Ishikawa (cell line): ENCODE results near the gene ZBTB14.

Experiments
- CEBPB ChIP-seq: IDR thresholded peaks from 2 replicates; pipeline ENCODE4 v1.6.1; 2012
- CREB1 ChIP-seq: IDR thresholded peaks from 2 replicates; pipeline ENCODE4 v1.6.1; 2012; ENCODE audit warnings: low read depth
- EGR1 ChIP-seq: IDR thresholded peaks from 2 replicates; pipeline ENCODE4 v1.6.1; 2012
- EP300 ChIP-seq: IDR thresholded peaks from 2 replicates; pipeline ENCODE4 v1.6.1; 2012; ENCODE audit warnings: borderline replicate concordance
- FOXM1 ChIP-seq: IDR thresholded peaks from 2 replicates; pipeline ENCODE4 v1.6.1; 2012; ENCODE audit warnings: low read depth, borderline replicate concordance
- NFIC ChIP-seq: IDR thresholded peaks from 2 replicates; pipeline ENCODE4 v1.6.1; 2012
- RAD21 ChIP-seq: IDR thresholded peaks from 2 replicates; pipeline ENCODE4 v1.6.1; 2012; ENCODE audit warnings: low read depth
- TAF1 ChIP-seq: IDR thresholded peaks from 2 replicates; pipeline ENCODE4 v1.6.1; 2012; ENCODE audit warnings: low read depth, mild to moderate bottlenecking
- TCF12 ChIP-seq: IDR thresholded peaks from 2 replicates; pipeline ENCODE4 v1.6.1; 2012; ENCODE audit warnings: low read depth
- TEAD4 ChIP-seq: IDR thresholded peaks from 2 replicates; pipeline ENCODE4 v1.6.1; 2012
- YY1 ChIP-seq: IDR thresholded peaks from 2 replicates; pipeline ENCODE4 v1.6.1; 2012; ENCODE audit warnings: low read depth
- TF ChIP-seq, protein P1 (sequence below): IDR thresholded peaks from 2 replicates; pipeline ENCODE4 v1.6.1; 2012
- TF ChIP-seq, protein P2 (sequence below): IDR thresholded peaks from 2 replicates; pipeline ENCODE4 v1.6.1; 2012; ENCODE audit warnings: low read depth, mild to moderate bottlenecking
- TF ChIP-seq, protein P3 (sequence below): IDR thresholded peaks from 2 replicates; pipeline ENCODE4 v1.6.1; 2012

ZBTB14 gene, protein sequence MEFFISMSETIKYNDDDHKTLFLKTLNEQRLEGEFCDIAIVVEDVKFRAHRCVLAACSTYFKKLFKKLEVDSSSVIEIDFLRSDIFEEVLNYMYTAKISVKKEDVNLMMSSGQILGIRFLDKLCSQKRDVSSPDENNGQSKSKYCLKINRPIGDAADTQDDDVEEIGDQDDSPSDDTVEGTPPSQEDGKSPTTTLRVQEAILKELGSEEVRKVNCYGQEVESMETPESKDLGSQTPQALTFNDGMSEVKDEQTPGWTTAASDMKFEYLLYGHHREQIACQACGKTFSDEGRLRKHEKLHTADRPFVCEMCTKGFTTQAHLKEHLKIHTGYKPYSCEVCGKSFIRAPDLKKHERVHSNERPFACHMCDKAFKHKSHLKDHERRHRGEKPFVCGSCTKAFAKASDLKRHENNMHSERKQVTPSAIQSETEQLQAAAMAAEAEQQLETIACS

DNA sequence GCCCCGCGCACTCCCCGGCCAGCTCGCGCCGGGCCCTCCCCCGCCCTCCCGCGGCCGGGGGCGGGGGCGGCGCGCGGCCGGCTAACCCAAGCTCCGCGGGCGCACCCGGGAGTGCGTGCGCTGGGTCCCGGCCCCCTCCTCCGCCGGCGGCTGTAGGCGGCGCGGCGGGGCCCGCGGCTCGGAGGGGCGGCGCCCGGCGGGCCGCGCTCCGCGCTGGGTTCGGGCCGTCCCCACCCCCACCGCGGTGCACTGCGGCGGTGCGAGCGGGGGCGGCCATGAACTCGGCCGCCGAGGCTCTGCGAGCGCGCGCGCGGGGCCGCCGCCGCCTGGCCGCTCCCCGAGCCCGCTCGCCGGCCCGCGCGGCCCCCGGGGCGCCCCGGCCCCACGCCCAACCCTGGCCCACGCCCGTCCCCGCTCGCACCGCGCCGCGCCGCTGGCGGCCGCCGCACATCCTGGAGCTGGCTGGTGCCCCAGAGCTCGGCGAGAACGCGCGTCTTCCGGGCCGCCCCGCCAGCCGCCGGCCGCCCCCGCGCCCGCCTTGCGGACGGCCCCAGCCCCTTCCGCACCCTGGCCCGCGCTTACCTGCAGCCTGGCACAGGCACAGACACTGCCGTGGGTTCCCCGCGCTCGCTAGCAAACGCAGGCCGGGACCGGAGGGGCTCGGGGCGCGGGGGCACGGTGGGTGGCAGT lies at the start of gene ZBTB14:
ZBTB14 (minus strand) TSS at position 496 of the 690 bp plus-strand sequence. CDS start 2,480 bp downstream, outside the sequence.
- TF ChIP-seq TAF1 (no peak), CREB1 (no peak), RAD21 (no peak), FOXM1 (no peak), NFIC (no peak), CEBPB (no peak), EGR1 (no peak), TEAD4 (no peak), YY1 (no peak)
- TF ChIP-seq, protein P1, sequence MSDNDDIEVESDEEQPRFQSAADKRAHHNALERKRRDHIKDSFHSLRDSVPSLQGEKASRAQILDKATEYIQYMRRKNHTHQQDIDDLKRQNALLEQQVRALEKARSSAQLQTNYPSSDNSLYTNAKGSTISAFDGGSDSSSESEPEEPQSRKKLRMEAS = no peak
- TF ChIP-seq, protein P2, sequence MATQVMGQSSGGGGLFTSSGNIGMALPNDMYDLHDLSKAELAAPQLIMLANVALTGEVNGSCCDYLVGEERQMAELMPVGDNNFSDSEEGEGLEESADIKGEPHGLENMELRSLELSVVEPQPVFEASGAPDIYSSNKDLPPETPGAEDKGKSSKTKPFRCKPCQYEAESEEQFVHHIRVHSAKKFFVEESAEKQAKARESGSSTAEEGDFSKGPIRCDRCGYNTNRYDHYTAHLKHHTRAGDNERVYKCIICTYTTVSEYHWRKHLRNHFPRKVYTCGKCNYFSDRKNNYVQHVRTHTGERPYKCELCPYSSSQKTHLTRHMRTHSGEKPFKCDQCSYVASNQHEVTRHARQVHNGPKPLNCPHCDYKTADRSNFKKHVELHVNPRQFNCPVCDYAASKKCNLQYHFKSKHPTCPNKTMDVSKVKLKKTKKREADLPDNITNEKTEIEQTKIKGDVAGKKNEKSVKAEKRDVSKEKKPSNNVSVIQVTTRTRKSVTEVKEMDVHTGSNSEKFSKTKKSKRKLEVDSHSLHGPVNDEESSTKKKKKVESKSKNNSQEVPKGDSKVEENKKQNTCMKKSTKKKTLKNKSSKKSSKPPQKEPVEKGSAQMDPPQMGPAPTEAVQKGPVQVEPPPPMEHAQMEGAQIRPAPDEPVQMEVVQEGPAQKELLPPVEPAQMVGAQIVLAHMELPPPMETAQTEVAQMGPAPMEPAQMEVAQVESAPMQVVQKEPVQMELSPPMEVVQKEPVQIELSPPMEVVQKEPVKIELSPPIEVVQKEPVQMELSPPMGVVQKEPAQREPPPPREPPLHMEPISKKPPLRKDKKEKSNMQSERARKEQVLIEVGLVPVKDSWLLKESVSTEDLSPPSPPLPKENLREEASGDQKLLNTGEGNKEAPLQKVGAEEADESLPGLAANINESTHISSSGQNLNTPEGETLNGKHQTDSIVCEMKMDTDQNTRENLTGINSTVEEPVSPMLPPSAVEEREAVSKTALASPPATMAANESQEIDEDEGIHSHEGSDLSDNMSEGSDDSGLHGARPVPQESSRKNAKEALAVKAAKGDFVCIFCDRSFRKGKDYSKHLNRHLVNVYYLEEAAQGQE = no peak

DNA sequence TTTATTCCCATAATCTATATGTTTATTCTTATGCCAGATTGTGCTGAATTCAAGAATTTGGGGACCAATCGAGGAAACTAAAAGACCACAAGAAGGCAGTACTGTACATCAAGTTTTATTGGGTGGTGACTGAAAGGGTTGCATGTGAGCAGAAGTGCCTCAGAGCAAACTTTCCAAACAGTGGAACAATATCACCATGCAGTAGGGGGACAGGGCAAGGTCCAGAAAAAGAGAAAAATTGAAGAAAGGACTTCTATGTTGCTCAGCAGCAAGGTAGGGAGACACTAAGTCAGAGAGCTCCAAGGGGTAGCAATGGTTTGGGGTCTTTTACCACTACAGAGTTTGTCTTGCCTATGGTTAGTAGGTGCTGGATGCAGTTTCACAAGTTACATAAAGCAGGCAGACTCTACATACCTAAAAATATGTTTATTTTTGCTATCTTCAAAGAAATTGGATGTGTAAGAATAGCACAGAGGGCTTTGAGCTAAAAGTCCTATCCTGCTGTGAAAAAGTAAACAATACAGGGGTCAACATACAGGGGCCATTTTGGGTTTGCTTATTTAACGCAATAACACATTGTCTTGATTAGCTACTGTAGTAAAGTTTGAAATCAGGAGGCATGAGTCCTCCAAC lies 43.8 kb upstream of the ZBTB14 start:
- no peak for TF ChIP-seq YY1
- TF ChIP-seq TCF12 = no peak
- no peak for TF ChIP-seq CREB1
- TF ChIP-seq NFIC = no peak
- TF ChIP-seq EP300 = no peak
- no peak for TF ChIP-seq EGR1

DNA sequence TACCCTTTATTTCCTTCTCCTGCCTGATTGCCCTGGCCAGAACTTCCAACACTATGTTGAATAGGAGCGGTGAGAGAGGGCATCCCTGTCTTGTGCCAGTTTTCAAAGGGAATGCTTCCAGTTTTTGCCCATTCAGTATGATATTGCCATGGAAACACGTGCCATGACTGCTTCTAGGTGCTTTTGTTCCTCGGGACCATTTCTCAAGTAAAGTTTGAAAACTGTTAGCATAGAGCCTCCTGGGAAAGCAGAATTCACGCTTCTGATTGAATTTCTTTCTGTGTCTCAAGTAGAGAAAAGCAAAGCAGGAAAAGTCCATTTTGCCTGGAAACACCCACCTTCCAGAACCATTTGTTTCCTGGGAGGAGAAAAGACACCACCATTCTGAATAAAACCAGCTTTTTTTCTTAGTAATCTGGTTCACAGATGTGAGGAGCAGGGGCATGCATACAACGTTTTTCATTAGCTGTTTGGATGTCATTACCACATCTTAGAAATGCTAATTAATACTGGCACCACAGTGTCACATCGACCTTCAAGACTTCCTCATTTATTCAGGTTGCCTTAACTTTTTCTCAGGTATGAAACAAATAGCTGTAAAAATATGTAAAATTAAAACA lies 39.0 kb upstream of the ZBTB14 start:
- no peak for TF ChIP-seq NFIC

DNA sequence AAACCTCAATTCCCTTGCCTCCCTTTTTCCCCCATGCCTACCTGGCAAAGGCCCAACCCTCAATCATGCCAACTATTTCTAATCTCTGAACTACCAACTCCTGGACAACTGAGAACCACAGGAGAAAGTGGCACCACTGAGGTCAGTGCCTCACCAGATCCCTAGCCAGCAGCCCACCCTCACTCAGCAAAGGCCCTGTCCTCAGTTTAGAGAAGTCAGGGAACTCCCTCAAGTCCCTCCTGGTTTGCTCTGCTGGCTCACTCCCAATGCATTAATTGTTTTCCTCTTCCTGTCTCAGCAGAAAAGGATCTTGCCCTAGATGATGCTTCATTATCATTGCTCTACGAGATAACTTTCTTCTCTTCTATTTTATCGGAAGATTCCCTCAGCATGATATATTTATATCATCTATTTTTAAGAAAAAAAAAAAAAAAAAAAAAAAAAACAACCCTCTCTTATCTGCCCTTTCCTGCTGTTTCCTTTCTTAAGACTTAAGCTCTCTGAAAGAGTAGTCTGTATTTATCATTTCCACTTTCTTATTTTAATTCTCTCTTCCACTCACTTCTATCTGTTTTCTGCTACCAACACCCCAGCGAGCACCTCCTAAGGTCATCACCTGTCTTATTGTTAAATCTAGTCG lies 22.7 kb upstream of the ZBTB14 start:
- no peak for TF ChIP-seq CEBPB

DNA sequence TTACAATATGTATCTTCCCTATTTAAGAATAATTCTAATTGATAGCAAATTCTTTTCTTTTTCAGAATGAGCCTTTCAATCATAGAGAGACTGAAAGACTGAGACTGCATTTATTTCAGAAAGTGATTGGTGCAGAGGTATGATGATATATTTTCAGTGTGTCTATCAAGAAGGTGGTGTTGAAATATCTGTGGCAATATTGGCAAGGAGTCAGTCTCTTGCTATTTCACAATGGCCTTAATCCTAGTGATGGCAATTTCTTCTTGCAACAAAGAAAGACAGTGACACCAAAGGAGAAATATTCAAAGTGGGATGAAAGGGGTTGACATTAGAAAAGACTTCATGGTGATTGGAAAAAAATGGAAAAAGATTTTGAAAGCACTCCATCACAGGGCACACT lies 21.7 kb upstream of the ZBTB14 start:
- TF ChIP-seq, protein P1 = no peak
- no peak for TF ChIP-seq TCF12
- TF ChIP-seq, protein P3, sequence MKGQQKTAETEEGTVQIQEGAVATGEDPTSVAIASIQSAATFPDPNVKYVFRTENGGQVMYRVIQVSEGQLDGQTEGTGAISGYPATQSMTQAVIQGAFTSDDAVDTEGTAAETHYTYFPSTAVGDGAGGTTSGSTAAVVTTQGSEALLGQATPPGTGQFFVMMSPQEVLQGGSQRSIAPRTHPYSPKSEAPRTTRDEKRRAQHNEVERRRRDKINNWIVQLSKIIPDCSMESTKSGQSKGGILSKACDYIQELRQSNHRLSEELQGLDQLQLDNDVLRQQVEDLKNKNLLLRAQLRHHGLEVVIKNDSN = no peak
- TF ChIP-seq TAF1 = no peak
- no peak for TF ChIP-seq EP300
- TF ChIP-seq CREB1 = no peak
- TF ChIP-seq YY1 = no peak
- no peak for TF ChIP-seq EGR1
- no peak for TF ChIP-seq FOXM1

DNA sequence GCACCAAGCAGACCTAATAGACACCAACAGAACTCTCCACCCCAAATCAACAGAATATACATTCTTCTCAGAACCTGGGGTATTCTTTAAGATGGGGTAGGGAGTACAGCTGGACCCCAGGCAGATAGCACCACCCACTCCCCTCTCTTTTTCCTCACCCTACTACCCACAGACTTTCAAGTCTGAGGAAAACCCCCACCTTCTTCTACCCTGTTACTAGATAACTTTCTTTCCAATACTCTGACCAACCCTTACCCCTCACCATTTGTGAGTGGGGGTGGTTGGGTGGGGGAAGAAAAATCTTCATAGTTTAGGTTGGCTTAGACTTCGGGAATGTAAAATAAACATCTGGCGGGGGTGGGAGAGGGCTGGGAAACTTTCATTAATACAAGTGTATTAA lies 20.3 kb upstream of the ZBTB14 start:
- TF ChIP-seq, protein P3 = no peak
- TF ChIP-seq TCF12 (no peak), YY1 (no peak), EGR1 (no peak), TEAD4 (no peak), CREB1 (no peak)

DNA sequence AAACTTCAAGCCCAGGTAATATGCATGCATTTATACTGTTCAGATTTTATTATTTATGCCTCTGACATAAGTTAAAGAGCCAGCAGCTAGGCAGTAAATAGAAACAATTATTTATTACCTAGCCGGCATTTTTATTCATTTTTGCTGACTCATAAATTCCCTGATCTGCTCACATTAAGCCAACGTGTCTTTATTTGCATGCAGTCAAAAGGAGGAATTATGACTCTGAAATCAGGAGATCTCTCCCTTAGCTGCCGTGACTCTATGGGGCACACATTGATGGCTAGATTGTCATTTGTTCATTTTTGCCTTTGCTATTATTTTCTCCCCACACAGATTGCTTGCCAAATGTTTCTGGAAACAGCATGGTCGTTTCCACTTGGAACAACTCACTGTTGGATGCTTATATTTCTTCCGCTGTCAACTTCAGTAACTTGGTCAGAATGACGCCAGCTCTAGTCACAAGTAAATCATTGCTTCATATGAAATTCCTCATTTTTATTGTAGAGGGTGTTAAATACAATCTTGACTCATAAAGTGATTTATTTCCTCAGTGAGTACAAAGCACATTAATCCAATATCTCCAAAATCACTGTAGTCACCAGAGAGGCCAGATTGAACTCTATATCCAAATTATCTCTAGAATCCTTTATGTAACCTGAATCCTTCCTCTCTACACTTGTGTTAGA lies 15.9 kb upstream of the ZBTB14 start:
- TF ChIP-seq CREB1 (no peak), EP300 (no peak), EGR1 (no peak), NFIC (no peak), RAD21 (no peak), TEAD4 (no peak), TAF1 (no peak), CEBPB (no peak)
- TF ChIP-seq, protein P2 = no peak
